NCI-H460 (cell line): Measurements from ENCODE around the gene ZDHHC14. TPM values are rescaled to one million over a fixed set of nuclear protein-coding genes. Genes with fewer than 3 reads are reported as not detected.

Experiments used
- DNase-seq: peaks from one replicate; pipeline ENCODE4 v3.0.0-alpha.2; 2016; ENCODE audit warnings: low read depth; ENCODE audit errors: extremely low read depth
- total RNA-seq: library from RNA; depleted of rRNA; stranded (reverse); fragments of >200 nt; shearing (Covaris generic); gene quantifications from 2 replicates; pipeline ENCODE4 v1.2.3, GENCODE V29; 2014

Gene ZDHHC14
- total RNA-seq, 1 experiment from 2014 or later, result 2.4 TPM

DNA sequence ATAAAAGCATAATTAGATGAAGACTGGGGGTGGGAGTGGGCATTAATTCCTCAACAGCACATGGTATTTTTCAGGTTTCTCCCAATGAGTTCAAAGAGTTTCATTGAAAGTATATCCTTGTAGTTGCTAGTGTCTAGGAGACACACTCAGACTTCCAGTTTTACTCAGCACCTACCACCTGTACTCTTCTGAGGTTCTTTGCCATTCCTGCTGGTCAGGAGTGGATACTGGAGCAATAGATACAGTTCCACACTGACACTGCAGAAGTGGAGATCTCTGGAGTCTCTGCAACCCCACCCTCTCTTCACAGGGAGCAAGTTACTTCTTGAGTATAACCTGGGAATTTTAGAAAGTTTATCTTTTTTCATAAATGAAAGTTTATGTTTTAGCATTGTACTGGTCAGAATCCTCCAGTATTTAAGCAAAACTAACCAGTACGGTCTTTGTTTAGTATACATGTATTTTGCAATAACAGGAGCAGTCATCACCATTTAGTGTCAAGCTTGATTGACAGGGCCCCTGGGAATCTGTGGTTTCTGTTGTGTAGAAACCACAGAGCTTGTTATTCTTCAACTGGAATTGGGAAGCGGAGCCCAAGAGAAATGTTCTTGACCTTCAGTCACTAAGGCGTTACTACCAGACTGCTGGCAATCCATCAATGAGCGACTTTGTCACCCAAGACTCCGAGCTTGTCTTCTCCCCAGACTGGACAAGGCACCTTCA is 148.1 kb downstream of the ZDHHC14 start:
- DNase-seq, result no peak

DNA sequence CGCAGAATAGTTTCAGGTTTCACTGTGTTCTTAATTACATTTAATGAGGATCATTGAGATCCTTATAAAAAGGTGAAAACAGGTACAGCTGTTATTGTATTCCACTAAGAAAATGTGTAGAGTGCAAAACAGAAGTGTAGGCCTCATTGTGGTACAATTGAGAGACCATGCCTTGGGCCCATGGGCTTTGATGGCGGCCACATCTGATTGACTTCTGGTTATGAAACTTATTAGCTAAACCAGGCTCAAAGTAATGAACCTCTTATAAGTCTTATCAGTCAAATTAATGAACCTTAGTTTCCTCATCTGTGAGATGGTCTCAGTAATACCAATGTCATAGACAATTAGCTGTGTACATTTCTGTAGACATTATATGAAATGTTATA is 148.7 kb downstream of the ZDHHC14 start:
- DNase-seq, result no peak

DNA sequence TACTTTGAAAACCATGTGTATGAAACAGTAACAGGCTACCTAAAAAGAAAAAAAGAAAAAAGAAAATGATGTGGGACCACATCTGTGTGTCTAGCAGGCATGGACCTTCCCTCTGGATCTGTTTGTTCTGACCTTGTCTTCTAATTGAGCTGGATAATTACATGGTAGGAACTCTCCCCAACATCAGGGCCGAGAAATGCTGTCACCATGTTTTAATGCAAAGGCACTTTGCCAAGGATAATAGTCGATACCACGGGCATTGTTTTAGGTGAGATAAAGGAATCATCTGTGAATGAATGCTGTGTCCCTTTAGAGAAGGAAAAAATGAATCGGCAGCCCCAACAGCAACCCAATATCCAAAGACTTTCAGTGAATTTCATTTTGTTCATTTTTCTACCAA is 149.1 kb downstream of the ZDHHC14 start:
- no peak for DNase-seq

DNA sequence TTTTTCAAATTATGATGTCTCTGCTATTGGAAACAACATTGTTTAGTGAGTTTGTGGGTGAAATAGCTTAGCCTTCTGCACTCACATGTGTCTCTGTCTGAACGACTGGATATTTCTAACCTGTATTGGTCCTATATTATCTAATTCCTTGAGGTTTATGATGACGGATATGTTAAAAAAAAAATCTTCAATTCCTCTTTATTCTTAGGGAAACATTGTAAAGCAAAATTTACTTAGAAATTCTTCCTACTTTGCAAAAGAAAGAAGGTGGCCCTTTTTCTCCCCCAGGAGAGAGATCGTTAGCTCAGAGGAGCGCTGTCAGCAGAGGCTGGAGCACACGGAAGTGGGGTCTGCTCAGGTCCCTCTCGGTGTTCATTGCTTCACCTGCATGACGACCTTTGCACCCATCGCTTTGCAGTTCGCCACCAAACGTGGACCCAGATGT is 149.8 kb downstream of the ZDHHC14 start:
- no peak for DNase-seq

DNA sequence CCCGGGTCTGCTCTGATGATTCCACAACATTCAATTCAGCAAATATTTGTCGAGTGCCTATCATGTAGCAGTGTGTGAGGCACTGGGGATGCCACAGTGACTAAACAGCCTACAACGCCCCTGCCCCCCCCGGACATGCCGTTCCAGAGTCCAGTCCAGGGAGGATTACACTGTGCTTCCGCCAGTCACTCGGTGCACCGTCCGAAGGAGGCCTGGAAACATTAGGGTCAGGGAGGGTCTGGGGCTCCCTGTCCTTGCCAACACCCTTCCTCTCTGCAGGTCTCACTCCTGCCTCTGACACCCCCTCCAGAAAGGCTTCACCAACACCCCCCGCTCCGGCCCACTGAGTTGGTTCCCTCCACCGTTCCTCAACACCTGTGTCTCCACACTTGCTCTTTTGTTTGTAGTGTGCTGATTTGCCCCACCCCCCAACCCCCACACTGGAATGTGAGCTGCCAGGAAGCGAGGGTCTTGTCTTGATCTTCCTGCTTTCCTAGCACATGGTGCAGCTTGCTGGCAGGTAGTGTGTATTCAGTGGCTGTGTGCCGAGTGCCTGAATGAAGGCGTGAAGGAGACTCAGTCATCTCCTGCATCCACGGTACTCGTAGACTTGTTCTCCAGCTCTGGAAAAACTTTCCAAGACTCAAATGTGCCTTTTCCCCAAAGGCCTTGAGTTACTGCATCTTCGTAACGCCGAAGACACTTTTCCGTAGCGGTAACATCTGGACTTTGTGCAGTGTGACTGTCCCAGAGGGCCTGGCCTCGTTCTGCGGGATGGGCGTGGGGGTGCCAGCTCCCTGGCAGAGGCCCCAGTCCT is 150.4 kb downstream of the ZDHHC14 start:
- no peak for DNase-seq

DNA sequence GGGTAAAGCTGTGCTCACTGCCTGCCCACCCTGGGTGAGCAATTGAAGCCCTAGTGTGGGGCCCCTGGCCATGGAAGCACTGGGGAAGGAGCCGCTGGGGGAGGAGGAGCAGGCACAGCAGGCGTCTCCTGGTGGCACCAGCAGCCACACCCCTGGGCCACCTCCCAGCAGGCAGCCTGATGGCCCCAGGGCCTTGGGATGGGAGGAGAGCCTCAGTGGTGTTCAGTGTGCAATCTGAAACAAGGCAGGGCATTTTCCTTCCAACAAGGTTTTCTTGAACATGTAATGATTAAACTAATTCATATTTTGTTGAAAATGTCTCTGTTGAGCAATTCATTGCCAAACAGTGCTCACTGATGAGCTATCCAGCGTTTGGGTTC is 151.0 kb downstream of the ZDHHC14 start:
- DNase-seq, result no peak

DNA sequence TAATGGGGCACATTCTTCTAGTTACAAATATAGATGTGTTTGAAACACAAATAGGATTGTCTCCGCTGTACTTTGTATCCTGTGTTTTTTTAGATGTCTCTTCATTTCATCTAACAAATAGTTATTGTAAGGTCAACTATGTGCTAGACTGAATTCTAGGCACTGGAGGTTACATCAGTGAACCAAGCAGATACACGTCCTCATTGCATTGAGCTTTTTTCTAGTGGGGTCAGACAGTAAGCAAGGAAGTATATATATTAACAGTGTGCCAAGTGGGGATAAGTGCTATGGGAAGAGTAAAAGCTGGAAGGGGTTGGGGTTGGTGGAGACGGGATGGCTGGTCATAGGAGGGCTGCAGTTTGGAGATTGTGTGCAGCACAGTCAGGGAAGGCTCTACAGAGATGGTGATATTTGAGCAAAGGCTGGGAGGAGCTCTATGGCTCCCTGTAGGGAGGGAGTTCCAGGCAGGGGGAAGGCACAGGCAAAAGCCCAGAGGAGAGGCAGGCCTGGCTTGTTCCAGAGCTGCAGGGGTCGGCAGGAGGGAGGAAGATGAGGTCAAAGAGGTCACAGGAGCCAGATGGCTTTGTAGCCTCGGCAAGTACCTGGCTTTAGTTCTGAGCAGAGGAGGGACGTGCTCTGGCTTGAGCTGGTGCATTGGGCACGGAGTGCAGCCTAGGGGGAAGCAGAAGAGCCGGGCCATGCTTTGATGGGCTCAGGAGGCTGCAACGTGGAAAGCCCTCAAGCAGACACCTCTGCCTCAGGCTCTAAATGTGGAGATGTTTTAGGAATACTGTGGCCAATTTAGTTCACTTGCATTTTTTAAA is 152.3 kb downstream of the ZDHHC14 start:
- no peak for DNase-seq

DNA sequence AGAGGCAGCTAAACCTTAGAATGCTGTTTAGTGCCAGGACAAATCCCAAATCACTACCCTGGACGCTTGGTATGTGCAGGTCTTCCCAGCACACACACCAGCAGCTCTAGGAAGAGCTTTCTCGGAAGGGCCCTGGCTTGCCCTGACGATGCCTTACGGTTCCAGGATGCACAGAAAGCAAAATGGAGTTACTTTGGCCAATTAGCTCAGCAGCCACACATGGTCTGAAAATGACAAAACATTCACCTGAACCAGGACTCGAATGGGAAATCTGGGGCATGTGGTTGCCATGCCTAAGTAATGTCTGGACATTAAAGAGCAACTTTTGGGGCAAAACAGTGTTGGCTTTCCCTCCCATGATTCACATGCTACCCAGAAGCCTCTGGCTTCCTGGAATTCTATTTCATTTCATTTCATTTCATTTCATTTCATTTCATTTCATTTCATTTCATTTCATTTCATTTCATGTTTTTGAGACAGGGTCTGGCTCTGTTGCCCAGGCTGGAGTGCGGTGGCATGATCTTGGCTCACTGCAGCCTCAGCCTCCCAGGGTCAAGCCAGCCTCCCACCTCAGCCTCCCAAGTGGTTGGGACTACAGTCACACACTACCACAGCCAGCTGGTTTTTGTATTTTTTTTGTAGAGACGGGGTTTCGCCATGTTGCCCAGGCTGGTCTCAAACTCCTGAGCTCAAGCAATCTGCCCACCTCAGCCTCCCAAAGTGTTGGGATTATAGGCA is 153.3 kb downstream of the ZDHHC14 start:
- no peak for DNase-seq

DNA sequence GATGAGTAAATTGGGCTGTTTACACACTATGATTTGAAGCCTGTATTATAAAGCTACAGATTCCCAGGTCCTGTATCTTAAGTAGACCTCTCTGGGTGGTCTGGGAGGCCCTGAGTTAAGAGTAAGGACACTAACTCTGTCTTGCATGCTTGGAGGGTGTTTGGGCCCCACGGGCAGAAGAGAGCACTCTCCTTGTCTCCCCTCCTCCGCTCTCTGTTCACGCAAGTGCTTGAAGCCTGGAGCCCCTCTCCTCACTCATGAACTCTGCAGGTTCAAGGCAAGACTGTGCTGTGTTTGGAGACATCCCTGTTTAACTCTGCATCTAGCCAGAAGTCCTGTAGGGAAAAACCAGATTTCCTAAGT is 154.0 kb downstream of the ZDHHC14 start:
- DNase-seq, result no peak

DNA sequence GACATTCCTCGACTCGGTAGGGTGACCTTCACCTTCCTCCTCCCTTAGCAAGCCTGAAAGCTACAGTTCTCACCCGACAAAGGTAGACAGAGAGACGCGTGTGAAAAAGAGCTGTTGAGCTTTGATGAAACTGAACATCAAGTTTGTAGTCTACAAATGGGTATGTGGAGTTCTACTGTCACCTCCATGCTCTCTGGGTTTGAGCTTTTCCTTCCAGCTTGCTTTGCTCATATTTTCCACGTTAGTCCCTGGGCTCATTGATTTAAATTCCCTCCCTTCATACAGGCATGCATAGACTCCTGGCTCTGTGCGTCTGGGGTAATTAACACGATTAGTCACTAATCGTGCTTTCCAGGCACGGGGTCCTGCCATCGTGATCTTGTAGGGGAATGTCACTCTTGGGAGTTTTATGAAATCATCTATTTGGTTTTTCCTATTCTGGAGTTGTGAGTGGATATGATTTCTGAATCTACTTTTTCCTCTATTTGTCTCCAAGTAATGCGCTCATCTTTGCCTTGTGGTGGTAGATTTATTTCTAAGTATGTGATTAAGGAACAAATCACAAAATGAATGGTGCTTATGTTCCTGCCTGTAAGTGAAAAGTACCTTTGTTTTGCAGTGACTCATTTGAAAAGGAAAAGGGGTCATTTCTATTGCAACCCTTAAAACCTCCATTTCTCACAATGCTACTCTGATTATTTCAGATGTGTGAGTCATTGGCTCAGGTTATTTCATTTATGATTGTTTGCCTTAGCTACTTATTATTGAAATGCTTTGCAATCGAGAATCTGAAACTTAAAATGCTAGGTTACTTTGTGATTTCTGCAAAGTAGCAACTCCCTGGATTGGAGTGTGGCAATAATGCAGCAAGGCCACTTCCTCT is 154.6 kb downstream of the ZDHHC14 start:
- no peak for DNase-seq

DNA sequence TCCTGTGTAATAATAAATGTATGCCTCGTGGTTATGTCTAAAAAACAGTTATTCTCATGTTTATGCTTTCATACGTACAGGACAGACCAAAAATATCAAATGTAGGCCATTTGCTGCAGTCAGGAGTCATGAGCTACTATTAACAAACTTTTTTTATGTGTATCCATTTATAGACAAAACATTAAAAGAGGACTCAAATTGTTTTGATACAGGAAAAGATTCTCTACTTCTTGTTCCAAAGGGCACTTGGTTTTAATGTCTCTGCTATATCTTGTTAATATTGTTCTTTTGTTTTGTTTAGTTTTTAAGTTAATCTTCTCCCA is 155.2 kb downstream of the ZDHHC14 start:
- no peak for DNase-seq

DNA sequence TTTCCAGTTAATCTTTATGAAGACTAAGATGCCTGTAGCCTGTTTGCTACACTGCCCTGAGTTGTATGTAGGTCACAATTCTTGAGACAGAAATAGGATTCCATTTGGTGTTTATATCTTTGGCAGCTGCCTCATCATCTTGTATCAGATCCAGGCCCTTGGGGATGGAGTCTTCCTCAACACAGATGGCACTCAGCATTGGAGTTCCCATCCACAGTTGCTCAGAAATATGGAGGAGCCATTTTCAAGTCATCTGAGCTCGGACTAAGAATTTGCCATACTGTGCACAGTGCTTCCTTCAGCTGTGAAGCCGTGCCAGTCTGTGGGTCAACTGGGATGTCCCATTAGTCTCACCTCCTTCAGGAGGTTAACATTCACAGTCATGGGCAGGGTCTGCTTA is 156.6 kb downstream of the ZDHHC14 start:
- DNase-seq, result no peak

DNA sequence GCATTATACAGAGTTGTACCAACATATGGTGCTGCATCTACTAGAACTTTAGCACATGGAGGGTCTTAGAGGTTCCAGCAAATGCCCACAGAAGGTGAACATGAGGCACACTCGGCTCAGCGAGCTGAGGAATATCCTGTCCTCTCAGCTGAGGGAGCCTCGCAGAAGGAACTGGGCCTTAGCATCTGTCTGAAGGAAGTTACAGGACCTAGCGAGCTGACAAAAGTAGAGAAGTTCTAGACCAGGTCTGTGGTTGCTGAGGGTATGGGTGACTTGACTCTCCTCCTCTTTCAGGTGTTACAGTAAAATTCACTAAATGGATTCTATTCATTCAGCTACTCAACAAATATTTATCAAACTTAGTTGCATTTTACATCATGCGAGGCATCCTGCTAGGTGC is 157.2 kb downstream of the ZDHHC14 start:
- no peak for DNase-seq

DNA sequence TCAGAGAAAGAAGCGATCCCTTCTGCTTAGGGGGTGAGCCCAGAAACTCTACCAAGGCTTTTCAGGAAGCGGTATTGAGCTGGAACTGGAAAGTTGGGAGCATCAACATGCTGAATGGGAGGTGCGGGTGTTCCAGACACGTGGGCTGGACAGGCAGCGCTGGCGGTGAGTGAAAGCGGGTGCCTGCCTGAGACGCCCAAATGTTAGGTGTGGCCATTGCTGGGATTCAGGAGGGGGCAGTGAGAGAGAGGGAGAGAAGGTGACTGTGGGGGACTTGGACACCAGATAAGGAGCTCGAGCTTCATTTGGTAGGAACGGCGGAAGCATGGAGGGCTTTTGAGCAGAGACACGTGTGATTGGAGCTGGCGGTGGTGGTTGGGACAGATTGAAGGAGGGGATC is 157.7 kb downstream of the ZDHHC14 start:
- DNase-seq, result no peak

DNA sequence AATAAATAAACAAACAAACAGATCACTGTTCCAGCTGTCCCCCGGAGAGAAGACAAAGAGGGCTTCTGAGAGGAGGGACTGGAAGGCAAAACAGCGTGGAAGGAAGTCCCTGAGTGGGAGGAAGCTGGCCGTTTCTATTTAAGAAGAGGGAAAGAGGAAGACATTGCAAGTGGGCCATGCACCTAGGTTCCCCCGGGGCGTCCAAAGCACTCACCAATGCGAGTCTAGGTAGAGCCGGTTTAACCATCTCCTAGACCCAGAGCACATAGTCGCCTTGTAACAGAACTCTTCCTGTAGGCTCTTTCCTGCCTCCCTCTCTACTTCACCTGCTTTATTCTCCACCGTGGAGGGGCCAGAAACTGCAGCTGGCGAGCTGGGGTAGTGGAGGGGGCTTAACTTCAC is 158.4 kb downstream of the ZDHHC14 start:
- DNase-seq, result no peak

DNA sequence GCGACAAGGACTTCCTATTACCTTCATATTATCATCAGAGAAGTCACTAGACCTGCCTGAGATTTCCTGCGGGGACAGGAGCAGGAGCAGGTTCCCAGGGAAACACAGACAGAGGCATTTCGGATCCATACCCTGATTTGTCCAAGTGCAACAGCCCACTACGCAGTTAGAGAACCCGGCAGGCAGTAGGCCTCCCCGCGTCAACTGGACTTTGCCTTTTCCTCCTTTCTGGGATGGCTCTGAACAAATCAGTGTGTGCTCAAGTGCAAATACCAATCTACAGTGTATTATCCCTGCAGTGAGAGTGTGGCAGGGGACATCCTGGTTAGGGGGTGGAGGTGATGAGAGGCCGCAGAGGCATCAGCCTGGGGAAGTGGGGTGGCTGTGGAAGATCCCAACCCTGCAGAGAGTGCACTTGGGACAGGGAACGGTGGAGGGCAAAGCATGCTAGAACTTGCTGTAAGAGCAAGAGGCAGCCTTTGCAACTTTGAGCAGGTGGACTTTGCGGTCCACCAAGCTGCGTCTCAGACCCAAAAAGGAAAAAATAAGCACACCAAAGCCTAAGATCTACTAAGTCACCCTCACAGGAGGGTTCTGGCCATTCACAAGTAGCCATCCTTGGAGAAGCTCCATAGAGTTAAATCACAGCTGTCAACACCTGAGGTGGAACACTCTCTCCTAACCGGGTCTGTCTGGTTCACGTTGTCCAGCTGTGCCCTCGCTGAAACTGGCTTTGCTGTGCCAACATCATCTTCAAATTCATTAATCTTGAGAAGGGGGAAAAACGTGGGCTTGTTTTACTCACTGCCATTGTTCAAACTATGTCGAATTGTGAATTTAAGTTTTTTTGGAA is 159.1 kb downstream of the ZDHHC14 start:
- DNase-seq, result no peak

DNA sequence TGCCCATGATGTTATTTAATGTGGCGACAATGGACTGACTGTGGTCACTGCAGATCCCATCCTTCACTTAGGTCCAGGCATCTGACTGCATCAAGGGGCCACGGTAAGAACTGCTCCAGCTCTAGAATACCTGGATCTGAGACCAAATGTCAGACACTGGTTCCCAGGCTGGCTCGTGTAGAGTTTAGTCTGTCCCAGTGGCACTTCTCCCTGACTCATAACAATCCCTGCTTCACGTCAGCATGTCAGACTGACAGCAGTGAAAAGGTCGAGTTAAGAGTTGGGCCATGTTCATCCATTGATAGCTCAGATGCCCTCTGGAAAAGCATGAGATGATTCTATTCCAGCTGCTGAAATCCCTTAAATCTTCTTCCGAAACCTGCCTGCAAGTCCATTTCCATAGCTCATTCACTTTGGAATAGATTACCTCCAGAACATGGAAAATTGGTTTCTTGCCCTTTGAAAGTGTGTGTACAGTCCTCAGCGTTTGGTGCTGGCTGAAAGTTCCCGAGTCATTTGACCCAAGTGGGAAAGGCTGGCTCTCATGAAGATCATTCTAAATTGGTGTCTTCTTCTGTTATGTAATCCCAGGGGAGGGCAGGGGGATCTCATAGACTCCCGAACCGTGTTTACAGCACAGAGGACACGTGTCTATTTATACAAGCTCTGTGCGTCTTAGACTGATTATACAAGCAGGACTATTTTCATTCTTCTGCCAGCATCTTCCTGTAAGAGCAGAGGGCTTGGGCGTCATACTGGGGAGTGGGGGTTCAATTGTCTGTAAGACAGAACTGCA is 160.8 kb downstream of the ZDHHC14 start:
- DNase-seq, result no peak
